ENCODE results near the gene DNAH17. TPM values are rescaled to one million over a fixed set of nuclear protein-coding genes. Genes with fewer than 3 reads are reported as not detected.

Gene DNAH17
- total RNA-seq, 1 donor from 2014 or later = 0.40 TPM

GRCh38 chr17:78433780-78434335 lies 143.3 kb downstream of the DNAH17 start:
- DNase-seq (ENCODE audit: low read depth in 2 of 2) = no peak

- DNase-seq (ENCODE audit: low read depth in 2 of 2) = no peak
Observed at GRCh38 chr17:78433013-78433727, 144.0 kb downstream of the DNAH17 start.

GRCh38 chr17:78432226-78433012 lies 144.8 kb downstream of the DNAH17 start:
- no peak for DNase-seq (ENCODE audit: low read depth in 2 of 2)

DNA sequence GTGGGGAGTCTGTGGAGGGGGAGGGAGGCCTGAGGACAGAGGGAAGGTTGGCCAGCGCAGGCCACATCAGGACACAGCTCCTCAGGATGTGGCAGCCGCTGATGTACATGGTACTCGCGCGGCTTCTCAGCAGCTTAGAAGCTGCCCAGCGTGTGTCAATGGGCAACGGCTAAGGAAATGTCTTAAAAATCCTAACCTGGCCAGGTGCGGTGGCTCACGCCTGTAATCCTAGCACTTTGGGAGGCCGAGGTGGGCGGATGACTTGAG lies 145.6 kb downstream of the DNAH17 start:
- DNase-seq (ENCODE audit: low read depth in 2 of 2) = no peak

DNA sequence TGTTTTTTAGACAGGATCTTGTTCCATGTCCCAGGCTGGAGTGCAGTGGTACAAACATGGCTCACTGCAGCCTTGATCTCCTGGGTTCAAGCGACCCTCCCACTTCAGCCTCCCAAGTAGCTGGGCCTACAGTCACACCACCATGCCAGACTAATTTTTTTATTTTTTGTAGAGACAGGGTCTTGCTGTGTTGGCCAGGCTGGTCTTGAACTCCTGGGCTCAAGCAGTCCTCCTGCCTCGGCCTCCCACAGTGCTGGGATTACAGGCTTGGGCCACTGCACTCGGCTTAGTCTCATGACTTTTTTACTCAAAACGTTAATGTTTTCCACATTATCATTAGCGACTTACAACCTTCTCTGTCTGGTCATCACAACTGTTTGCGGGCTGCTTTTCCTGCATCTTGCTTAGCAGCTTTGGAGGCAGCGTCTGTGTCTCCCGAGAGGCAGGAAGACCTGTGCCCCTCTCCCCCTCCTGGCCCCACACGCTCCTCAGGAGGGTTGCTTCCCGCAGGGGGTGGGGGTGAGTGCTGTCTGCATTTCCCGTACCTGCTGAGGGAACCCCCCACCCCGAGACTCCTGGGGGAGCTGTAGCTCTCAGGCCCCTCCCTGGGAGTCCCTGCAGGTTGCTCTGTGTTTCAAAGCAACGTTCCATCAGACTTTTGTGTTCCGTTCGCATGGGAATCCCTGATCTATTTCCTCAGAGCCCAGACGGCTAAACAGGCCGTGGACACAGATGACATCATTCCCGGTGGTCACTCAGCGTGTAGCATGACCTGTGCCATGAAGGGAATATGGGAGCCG lies 146.1 kb downstream of the DNAH17 start:
- peak; percentile 29 to 67 for DNase-seq (ENCODE audit: low read depth in 2 of 2)

- DNase-seq (ENCODE audit: low read depth in 2 of 2) = no peak
Observed at GRCh38 chr17:78429618-78429995, 147.6 kb downstream of the DNAH17 start.

DNA sequence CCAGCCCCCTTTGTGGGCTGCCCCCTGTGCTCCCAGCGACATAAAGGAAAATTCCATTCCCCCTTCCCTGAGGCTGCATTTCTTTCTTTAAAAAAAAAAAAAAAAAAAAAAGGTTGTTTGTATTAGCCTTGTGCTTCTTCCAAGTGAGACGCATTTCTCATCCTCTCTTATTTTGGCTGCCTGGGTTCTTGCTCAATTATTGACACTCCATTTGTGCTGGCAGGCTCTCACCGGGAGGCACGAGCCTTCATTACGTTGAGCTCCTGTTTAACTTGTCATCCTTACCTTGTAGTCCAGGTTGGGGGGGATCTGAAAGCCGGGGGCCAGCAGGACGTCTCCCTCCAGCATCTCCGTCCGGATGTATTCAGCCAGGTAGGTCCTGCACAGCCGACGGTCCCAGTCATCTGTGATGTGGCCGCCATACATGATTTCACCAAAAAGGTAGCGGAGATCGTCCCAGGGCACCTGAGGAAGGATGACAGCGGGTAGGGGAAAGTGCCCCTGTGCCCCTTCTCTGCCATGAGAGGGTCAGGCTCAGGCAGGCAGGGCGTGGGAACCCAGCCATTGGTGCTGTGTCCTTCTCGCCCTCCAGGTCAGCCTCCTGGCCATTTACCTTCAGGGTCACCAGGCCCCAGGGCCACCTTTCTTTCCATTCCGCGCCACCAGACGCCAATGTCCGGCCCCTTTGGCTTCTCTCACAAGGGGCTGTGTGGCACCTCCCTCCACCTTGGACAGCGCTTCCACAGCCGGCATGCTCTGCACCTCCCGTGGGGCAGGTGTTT lies 148.2 kb downstream of the DNAH17 start:
- DNase-seq (ENCODE audit: low read depth in 2 of 2) = no peak

DNA sequence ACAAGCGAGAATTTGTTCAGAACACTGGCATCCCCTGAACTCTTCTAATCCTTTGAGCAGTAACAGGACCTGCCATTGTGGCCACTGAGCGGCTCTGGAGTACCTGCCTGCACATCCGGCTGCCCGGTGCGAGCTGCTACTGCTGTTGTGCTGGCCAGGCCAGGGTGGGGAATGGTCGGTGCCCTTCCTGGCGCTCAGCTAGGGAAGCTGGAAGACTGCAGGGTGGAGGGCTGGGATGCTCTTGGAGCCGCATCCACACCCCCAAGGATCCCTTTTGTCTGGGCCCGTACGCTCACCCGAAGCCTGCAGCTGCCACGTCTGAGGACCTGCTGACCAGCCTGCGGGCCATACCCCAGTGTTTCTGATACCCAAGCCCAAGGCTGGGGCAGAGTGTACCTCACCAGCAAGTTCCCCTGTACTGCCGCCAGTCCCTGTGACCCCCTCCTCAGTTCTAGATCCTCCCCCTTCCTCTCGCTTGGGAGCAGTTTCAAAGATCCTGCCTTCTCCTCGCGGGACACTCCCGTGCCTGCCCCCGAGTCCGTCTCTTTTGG lies 149.1 kb downstream of the DNAH17 start:
- DNase-seq (ENCODE audit: low read depth in 2 of 2) = no peak

DNA sequence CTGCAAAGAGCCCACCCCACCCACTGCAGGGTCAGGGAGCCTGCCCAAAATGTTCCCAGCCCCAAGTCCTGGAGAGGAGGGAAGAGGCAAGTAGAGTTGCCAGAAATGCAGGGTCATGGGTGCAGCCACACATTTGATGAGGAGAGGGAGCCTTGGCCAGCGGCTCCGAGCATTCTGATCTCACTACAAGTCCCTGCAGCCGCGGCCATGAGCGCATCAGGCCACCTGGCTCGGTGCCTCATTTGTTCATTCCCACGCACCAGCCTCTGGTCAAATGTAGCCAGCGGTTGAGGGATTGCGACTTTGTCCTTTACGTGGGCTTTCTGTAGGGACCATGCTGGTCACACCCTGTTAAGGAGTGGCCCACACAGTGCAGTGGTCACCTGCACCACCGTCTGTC lies 150.1 kb downstream of the DNAH17 start:
- no peak for DNase-seq (ENCODE audit: low read depth in 2 of 2)

- DNase-seq (ENCODE audit: low read depth in 2 of 2) = no peak
Observed at GRCh38 chr17:78426293-78426879, 150.8 kb downstream of the DNAH17 start.

GRCh38 chr17:78425429-78425828 lies 151.8 kb downstream of the DNAH17 start:
- DNase-seq (ENCODE audit: low read depth in 2 of 2) = no peak

DNA sequence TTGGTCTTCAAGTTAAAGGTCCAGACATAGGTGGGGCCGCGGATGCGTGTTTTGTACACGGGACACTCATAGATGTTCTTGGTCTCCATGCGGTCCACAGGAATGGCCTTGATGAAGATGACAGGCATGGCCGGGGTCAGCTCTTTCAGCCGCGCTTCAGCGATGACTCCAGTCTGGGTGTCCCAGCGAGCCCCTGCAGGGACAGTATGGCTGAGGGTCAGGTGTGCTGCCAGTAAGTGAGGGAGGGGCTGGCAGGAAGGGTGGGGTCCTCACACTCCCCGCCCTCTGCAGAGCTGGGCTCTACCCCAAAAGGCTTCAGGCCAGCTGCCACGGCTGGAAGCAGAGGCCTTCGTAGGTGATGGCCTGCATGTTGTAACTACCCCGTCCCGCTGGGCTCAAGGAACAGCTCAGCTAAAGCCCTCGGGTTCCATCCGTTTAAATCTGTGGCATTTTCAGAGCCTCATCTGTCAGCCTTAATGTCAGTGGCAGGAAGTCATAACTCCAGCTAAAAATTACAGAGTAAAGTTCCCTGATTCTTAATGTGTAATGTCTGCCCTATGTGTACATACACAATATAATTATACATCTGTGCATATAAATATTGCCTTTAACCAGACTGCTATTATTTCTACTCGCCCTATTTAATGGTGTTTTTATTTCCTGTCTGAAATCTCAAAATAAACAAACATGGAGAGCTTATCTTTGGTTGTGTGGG lies 153.1 kb downstream of the DNAH17 start:
- DNase-seq (ENCODE audit: low read depth in 2 of 2) = no peak

DNA sequence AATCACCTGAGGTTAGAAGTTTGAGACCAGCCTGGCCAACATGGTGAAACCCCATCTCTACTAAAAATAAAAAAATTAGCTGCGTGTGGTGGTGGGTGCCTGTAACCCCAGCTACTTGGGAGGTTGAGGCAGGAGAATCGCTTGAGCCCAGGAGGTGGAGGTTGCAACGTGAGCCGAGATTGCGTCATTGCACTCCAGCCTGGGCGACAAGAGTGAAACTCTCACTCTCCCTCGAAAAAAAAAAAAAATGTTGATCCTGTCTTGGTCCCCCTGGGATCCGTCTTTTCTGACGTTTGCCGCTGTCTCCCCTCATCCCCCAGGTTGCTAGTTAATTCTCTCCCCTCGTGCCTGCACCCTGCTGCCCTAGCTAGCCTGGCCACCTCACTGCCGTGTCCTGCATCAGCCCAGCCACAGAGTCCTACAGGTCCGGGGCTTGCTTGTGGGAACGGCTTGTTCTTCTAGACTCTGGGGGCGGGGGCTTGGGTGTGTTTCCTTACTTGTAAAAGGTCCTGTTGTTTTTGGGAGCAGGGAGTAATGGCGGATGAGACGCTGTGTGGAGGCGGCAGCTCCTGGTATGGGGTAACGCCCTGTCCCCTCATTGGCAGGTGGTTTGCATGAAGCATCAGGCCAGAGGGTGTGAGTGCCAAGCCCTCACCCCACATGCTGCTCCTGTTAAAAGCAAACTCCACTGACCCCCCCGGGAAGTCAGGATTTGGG lies 154.2 kb downstream of the DNAH17 start:
- DNase-seq (ENCODE audit: low read depth in 2 of 2) = no peak

- DNase-seq (ENCODE audit: low read depth in 2 of 2) = no peak
Observed at GRCh38 chr17:78422267-78422605, 155.0 kb downstream of the DNAH17 start.

DNA sequence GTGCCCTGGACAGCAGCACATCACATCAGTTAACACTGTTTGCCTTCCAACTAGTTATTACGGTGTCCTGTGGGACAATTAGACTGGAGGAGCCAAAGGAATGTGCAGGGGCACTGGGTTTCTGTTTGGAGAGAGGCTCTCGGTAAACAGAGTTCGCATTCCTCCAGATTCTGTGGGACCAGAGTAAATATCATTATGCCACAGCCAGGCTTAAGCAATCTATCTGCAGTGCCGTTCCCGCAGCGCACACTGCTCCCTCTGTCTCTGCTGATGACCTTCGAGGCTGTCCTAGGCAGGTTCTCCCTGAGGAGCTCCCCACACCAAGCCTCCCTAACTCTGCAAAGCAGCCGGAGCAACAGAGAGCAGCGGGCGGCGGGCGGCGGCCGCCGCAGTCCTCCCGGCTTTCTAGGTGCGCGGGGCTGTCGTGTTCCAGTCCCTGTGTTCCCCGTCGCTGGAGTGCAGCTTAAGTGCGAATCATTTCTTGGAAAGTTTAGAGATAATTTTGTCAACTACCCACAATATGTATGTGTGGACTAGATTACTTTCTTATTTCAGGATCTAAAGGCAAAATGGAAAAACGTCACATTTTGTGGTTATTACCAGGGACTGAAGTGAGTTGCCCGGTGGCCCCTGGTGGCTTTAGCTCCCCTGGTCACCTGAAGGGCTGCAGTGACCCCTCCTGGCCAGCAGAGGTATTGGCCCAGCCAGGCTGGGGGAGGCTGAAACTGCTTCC lies 155.5 kb downstream of the DNAH17 start:
- peak; percentile 81 to 88 for DNase-seq (ENCODE audit: low read depth in 2 of 2)

DNA sequence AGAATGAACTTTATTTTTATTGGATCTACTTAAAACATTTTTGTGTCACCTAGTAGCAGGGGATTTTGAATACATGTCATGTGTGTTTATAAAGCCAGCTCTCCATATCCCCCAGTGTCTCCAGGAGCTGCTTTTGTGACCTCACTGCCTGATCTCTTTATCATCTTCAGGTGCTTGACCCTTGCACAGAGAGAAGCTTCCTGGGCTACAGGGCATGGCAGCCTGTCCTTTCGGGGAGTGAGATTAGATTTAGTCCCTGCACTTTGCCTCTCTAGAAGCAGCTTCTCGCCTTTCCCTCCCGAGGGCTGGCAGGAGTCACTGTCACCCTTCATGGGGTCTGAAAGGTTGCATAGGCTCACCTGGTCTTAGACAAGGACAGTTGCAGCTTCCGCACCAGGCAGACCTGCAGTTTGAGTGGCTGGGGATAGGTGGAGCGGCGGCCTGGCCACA lies 156.1 kb downstream of the DNAH17 start:
- DNase-seq (ENCODE audit: low read depth in 2 of 2) = no peak

GRCh38 chr17:78419970-78420815 lies 157.0 kb downstream of the DNAH17 start:
- no peak for DNase-seq (ENCODE audit: low read depth in 2 of 2)

Data from lung microvascular endothelial cell (primary cell).